ENCODE data around the gene HLCS. TPM values are rescaled to one million over a fixed set of nuclear protein-coding genes. Genes with fewer than 3 reads are reported as not detected.

Gene HLCS
- total RNA-seq, 1 donor from 2014 or later, result 10.7 TPM

DNA sequence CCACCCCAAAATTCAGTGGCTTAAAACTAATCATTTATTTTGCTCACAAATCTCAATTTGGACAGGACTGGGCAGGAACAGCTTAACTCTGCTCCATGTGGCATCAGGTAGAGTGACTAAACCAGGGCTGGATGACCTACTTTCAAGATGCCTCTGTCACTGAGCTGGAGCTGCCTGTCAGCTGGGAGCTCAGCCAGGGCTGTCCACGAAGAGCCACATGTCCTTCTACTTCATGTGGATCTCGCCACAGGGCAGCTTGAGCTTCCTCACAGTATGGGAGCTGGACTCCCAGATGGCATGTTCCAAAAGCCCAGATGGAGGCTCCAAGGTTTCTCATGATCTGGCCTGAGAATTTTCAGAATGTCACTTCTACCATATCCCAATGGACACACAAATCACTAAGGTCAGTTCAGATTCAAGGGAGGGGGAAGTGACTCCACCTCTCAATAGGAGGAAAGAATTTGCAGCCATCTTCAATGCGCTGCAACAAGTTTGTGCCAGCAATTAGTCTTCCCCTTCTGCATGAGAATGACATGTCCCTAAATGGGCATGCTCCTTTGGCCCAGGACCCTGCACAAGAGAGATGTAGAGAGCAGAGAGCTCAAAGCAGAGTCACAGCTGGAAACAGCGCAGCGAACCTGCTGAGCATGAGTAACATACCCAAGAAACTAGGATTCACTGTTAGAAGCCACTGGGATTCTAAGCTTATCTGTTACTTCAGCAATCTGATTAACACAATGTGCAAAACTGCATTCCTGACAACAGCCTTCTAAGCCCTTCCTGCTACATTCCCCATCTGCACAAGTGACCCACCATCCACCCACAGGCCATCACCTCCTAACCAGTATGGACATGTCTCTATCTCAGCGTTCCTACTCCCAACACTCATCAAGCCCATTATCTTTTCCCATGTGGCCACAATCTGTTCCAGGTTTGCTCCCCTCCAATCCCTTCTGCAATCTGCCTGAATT is 17.0 kb downstream of the HLCS start:
- H3K36me3 ChIP-seq, result peaks cover 6 to 17% of the 10 kb centered on the region in 2 donors
- TF ChIP-seq, protein P1, sequence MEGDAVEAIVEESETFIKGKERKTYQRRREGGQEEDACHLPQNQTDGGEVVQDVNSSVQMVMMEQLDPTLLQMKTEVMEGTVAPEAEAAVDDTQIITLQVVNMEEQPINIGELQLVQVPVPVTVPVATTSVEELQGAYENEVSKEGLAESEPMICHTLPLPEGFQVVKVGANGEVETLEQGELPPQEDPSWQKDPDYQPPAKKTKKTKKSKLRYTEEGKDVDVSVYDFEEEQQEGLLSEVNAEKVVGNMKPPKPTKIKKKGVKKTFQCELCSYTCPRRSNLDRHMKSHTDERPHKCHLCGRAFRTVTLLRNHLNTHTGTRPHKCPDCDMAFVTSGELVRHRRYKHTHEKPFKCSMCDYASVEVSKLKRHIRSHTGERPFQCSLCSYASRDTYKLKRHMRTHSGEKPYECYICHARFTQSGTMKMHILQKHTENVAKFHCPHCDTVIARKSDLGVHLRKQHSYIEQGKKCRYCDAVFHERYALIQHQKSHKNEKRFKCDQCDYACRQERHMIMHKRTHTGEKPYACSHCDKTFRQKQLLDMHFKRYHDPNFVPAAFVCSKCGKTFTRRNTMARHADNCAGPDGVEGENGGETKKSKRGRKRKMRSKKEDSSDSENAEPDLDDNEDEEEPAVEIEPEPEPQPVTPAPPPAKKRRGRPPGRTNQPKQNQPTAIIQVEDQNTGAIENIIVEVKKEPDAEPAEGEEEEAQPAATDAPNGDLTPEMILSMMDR (IDR thresholded peaks at IDR 0.05), result no peak
- intact Hi-C loops (cut with DNase I), result no loop called here

DNA sequence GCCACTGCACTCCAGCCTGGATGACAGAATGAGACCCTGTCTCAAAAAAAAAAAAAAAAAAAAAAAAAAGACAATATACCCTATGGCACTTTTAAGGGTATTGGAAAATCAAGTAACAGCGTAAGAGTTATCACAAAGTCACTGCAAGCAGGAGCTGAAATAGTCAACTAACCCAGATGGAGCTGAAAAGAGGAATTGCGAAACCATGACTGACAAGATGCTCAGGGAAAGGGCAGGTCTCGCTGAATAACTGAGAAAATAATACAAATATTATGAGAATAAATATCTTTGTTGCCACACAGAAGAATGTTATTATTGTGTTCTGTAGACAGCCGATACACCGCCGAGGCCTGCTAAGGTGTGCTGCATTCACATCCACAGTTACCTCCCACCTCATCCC is 17.8 kb downstream of the HLCS start:
- Histone ChIP-seq H3K27me3 (no peaks in the 10 kb centered on the region), H3K36me3 (peaks cover 6 to 17% of the 10 kb centered on the region in 2 donors), H3K4me3 (no peak overlapping the region), H3K9me3 (no peaks in the 10 kb centered on the region), H3K4me1 (no peaks in the 10 kb centered on the region), H3K27ac (no peak overlapping the region)
- DNase-seq (ENCODE audit: low spot score in 2 of 2), result no peak
- TF ChIP-seq, protein P1 (IDR thresholded peaks at IDR 0.05), result no peak
- intact Hi-C loops (cut with DNase I), result no loop called here

More for the DNA sequence above, 17.0 kb downstream of the HLCS start:
- no peaks in the 10 kb centered on the region for H3K9me3 ChIP-seq
- H3K27ac ChIP-seq, result no peak overlapping the region
- H3K4me1 ChIP-seq, result no peaks in the 10 kb centered on the region
- H3K4me3 ChIP-seq, result no peak overlapping the region
- DNase-seq (ENCODE audit: low spot score in 2 of 2), result no peak
- no peaks in the 10 kb centered on the region for H3K27me3 ChIP-seq

DNA sequence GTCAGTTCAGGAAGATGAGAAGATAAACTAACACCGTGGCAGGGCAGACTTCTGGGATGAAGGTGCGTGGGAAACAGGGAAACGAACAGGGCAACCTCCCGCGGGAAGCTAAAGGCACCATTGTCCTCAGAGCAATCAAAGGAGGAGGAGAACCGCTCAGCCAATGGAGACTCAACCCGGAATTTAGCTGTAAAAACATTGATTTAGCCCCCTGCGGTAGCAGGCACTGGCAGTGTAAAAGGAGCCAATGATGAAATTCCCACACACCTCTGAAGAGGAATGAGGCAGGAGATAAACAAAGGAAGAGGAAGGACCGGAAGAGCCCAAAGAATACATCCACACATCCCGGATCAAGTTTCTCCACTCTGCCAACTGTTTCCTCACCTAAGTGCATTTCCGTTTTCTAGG is 19.5 kb downstream of the HLCS start:
- Histone ChIP-seq H3K27ac (no peak overlapping the region), H3K36me3 (peaks cover 6 to 17% of the 10 kb centered on the region in 2 donors), H3K4me1 (no peaks in the 10 kb centered on the region), H3K9me3 (no peaks in the 10 kb centered on the region), H3K27me3 (no peaks in the 10 kb centered on the region), H3K4me3 (no peak overlapping the region)
- no peak for DNase-seq (ENCODE audit: low spot score in 2 of 2)
- intact Hi-C loops (cut with DNase I), result no loop called here
- TF ChIP-seq, protein P1 (IDR thresholded peaks at IDR 0.05), result no peak

DNA sequence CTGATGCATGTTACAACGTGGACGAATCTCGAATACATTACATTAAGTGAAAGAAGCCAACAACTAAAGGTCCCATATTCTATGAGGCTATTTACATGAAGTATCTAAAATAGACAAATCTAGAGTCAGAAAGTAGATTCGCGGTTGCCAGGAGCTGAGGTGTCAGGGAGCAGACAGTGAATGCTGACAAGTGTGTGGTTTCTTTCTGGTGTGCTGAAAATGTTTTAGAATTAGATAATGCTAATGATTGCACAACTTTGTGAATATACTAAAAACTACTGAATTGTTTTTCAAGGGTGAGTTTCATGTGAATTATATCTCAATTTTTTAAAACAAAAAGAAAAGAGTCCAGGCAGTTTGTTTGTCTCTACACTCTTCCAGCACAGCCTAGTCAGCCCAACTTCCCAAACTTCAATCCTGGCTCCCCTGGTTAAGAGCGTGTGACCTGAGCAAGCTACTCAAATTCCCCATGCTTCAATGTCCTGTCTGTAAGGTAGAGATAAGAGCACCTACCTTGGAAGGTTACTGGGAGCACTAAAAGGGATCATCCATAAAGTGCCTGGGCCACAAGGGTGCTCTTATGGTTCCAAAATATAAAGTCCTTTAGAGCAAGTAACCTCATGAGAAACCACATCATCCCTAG is 20.9 kb downstream of the HLCS start:
- Histone ChIP-seq H3K4me1 (no peaks in the 10 kb centered on the region), H3K4me3 (no peak overlapping the region), H3K36me3 (peaks cover 6 to 17% of the 10 kb centered on the region in 2 donors), H3K9me3 (no peaks in the 10 kb centered on the region), H3K27me3 (no peaks in the 10 kb centered on the region), H3K27ac (no peak overlapping the region)
- TF ChIP-seq, protein P1 (IDR thresholded peaks at IDR 0.05), result no peak
- intact Hi-C loops (cut with DNase I), result no loop called here
- DNase-seq (ENCODE audit: low spot score in 2 of 2), result no peak

DNA sequence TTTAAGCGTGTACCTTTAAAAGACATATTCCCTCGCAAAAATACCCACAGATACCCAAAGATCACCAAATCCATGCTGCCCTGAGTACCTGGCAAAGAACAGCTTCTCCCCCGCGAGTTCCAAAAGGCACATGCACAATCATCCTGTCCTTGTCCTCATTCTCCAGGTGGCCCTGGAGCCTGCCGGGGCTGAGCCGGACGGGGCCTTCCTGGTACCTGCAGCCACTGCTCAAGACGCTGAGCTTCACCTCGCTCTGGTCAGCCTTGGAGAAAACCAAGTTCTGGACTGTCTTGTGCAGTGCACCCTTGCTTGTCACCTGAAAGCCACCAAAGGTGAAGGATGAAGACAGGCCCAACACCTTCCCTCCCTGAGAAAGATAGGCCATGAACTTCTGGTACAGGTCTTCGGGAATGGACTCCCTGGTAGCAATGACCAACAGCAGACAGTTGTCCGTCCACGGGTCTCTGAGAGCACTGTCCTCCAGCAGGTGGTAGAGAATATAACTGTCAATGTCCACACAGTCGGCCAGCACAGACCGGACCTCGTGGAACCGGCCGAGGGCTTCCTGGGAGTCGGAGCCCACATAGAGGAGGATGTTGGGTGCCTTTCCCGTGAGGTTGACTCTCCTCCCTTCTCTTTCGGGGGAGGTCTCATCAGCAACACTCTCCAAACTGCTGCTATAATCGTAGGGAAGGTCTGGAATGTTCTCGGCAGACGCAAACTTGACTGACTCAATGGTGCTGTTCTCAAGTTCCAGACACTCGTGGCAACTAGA is 29.9 kb downstream of the HLCS start:
- TF ChIP-seq, protein P1 (IDR thresholded peaks at IDR 0.05), result no peak
- Histone ChIP-seq H3K36me3 (peaks cover 13 to 16% of the 10 kb centered on the region in 2 donors), H3K4me1 (peaks cover 5 to 8% of the 10 kb centered on the region in 2 donors), H3K9me3 (no peaks in the 10 kb centered on the region), H3K4me3 (no peak overlapping the region), H3K27me3 (no peaks in the 10 kb centered on the region), H3K27ac (no peak overlapping the region)
- DNase-seq (ENCODE audit: low spot score in 2 of 2), result no peak
- intact Hi-C loops (cut with DNase I), result no loop called here

Data from ascending aorta (tissue), 2 donors.